ENCODE data around the gene AFAP1.

AFAP1 gene, protein sequence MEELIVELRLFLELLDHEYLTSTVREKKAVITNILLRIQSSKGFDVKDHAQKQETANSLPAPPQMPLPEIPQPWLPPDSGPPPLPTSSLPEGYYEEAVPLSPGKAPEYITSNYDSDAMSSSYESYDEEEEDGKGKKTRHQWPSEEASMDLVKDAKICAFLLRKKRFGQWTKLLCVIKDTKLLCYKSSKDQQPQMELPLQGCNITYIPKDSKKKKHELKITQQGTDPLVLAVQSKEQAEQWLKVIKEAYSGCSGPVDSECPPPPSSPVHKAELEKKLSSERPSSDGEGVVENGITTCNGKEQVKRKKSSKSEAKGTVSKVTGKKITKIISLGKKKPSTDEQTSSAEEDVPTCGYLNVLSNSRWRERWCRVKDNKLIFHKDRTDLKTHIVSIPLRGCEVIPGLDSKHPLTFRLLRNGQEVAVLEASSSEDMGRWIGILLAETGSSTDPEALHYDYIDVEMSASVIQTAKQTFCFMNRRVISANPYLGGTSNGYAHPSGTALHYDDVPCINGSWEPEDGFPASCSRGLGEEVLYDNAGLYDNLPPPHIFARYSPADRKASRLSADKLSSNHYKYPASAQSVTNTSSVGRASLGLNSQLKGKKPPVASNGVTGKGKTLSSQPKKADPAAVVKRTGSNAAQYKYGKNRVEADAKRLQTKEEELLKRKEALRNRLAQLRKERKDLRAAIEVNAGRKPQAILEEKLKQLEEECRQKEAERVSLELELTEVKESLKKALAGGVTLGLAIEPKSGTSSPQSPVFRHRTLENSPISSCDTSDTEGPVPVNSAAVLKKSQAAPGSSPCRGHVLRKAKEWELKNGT

DNA sequence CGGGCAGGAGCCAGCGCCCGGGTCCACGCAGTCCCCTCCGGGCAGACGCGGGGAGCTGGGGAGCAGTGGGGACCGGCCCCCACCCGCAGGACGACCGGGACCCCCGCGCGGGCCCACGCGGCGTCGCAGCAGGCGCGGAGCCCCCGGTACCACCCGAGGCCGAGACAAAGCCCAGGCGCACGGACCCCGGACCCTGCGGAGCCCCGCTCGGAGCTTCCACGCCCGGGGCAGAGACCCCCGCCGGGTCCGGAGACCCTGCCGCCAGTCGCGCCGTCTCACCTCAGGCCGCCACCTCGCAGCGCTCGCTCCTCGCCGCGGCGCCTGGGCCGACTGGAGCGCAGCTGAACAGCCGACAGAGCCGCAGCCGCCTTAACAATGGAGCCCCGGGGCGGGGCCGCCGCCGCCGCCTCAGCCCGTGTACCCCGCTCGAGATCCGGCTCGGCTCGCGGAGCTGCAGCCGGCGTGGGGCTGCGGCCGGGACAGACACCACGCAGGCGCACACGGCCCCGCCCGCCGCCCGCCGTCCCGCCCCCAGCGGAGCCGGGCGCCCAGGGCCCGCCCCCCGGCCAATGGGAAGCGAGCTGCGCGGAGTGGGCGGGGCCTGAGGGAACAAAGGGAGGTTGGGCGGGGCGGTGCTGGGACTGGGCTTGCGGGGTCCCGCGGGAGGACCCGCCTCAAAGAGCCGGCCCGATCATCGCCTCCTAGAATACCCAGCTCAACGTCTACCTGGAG, at the start of gene AFAP1:
Gene AFAP1 (minus strand): TSS at position 485 of the 732 bp plus-strand sequence. CDS start 67,783 bp downstream, outside the sequence.
- DNase-seq, result peak; percentile 79 to 92
- peaks cover 0 to 36% (median 20%) of the 10 kb centered on the region in 4 donors for H3K4me1 ChIP-seq
- intact Hi-C loops (cut with DNase I; ENCODE audit: low total_unique reads), result loop anchor here (5.0 to 10.0 kb wide), 2 partner anchors 117 to 135 kb away; no protein-coding TSS in a partner anchor

DNA sequence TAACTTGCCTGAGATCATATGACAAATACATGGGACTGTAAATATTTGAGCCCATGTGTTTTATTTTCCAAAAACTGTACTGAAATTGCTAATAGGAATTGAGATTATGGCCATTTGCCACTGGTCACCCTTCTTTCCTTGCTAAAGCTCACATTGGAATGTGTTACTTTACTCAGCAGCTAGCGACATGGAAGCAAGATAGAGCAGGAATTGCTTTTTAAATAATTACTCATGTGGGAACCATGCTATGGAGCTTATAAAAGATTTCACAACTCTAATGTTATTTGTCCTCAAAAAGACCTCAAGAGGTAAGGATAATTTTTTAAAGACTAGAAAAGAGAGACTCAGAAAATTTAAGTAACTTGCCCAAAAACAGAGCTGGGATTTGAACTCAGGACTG, 48.8 kb upstream of the AFAP1 start:
- Histone ChIP-seq H3K27me3 (no peaks in the 10 kb centered on the region), H3K4me3 (no peak overlapping the region), H3K27ac (no peak overlapping the region), H3K36me3 (no peaks in the 10 kb centered on the region), H3K9me3 (no peaks in the 10 kb centered on the region), H3K4me1 (no peaks in the 10 kb centered on the region)
- TF ChIP-seq, protein P1, sequence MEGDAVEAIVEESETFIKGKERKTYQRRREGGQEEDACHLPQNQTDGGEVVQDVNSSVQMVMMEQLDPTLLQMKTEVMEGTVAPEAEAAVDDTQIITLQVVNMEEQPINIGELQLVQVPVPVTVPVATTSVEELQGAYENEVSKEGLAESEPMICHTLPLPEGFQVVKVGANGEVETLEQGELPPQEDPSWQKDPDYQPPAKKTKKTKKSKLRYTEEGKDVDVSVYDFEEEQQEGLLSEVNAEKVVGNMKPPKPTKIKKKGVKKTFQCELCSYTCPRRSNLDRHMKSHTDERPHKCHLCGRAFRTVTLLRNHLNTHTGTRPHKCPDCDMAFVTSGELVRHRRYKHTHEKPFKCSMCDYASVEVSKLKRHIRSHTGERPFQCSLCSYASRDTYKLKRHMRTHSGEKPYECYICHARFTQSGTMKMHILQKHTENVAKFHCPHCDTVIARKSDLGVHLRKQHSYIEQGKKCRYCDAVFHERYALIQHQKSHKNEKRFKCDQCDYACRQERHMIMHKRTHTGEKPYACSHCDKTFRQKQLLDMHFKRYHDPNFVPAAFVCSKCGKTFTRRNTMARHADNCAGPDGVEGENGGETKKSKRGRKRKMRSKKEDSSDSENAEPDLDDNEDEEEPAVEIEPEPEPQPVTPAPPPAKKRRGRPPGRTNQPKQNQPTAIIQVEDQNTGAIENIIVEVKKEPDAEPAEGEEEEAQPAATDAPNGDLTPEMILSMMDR (IDR thresholded peaks at IDR 0.05), result no peak
- DNase-seq, result no peak
- intact Hi-C loops (cut with DNase I; ENCODE audit: low total_unique reads), result loop anchor here (5.0 kb wide), 1 partner anchor 226 kb away; no protein-coding TSS in a partner anchor

More for the DNA sequence above, at the start of gene AFAP1:
- H3K4me3 ChIP-seq, result peak within 1 kb of the TSS; percentile 80 to 100
- TF ChIP-seq, protein P1 (IDR thresholded peaks at IDR 0.05), result no peak
- H3K27ac ChIP-seq, result peak within 1 kb of the TSS; percentile 83 to 95
- H3K36me3 ChIP-seq, result no peaks in the 10 kb centered on the region
- no peaks in the 10 kb centered on the region for H3K27me3 ChIP-seq
- no peaks in the 10 kb centered on the region for H3K9me3 ChIP-seq

DNA sequence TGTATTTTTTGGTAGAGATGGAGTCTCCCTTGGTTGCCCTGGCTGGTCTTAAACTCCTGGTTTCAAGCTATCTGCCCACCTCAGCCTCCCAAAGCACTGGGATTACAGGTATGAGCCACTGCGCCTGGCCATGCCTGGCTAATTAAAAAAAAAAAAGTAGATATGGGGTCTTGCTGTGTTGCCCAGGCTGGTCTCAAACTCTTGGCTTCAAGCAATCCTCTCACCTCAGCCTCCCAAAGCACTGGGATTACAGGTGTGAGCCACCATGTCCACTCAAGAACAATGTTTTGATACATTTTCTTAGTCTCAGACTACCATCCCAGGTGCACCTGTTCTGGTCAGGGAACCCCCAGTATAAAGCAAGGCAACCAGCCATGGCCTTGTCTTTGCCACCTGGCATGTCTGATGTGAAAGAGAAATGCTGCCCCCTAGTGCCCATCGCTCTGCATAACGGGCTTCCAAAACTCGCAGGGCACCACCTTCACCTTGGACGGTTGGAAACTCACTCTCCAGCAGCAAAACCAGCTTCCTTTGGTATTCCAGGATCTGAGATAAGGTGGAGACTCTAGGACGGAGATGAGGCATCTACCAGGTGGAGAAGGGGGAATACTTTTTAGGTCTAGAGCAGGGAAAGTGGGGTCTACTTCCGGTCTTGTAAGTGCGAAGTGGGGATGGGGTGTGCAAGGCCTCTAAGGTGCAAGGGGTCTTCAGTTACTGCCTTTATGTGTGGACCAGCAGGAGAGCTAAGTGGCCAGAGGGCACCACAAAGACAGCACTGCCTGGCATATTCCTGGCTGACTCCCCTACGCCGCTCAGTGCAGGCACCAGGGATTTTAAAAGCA, 47.7 kb upstream of the AFAP1 start:
- intact Hi-C loops (cut with DNase I; ENCODE audit: low total_unique reads), result loop anchor here (2.0 to 5.0 kb wide), 2 partner anchors 183 to 225 kb away; no protein-coding TSS in a partner anchor
- peak; percentile 59 to 78 for DNase-seq
- H3K27me3 ChIP-seq, result no peaks in the 10 kb centered on the region
- H3K36me3 ChIP-seq, result no peaks in the 10 kb centered on the region
- no peak overlapping the region for H3K4me3 ChIP-seq
- H3K4me1 ChIP-seq, result no peaks in the 10 kb centered on the region
- TF ChIP-seq, protein P1 (IDR thresholded peaks at IDR 0.05), result peak; percentile 79 to 83
- no peaks in the 10 kb centered on the region for H3K9me3 ChIP-seq
- H3K27ac ChIP-seq, result no peak overlapping the region

DNA sequence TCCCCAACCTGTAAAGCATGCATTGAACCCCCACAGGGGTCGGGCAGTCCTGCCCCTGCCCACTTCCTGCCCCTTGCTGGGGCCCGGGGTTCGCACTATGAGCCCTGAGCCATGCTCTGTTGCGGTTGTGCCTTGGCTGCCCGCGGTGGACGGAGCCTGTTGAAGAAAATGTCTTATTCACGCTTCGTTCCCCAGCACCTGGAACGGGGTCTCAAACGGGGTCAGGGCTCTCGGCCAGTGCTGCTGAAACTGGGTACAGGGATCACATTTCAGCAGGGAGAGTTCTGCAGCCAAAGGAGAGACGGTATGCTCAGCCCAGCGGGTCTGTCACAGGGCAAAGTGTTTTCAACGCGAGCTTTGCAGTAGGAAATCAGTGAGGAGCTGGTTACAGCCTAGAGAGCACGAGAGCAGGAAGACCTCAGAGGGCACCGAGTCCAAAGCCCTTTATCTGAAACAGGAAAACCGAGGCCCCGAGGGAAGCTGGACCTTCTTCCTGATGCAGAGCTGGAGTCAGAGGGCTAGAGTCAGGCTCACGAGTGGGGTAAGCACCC, 46.3 kb upstream of the AFAP1 start:
- no peak for DNase-seq
- Histone ChIP-seq H3K36me3 (no peaks in the 10 kb centered on the region), H3K27ac (no peak overlapping the region), H3K27me3 (no peaks in the 10 kb centered on the region), H3K4me1 (no peaks in the 10 kb centered on the region), H3K4me3 (no peak overlapping the region), H3K9me3 (no peaks in the 10 kb centered on the region)
- intact Hi-C loops (cut with DNase I; ENCODE audit: low total_unique reads), result loop anchor here (2.0 to 5.0 kb wide), 2 partner anchors 181 to 224 kb away; no protein-coding TSS in a partner anchor
- TF ChIP-seq, protein P1 (IDR thresholded peaks at IDR 0.05), result no peak
